T-helper 2 cell treated with Interferon-gamma antibody and Interleukin-4, amounts not matched to agents 100 ng/mL and 5 ng/mL, for 36 hours (primary cell): ENCODE results near the gene SERPINE2. TPM values are rescaled to one million over a fixed set of nuclear protein-coding genes. Genes with fewer than 3 reads are reported as not detected.

ENCODE experiments used
- intact Hi-C: fragments of 100-400 bp; cut with micrococcal nuclease; formaldehyde crosslinking; loops from one replicate; pipeline ENCODE4 v1.15.1; 2023
- total RNA-seq: library from RNA; stranded (reverse); gene quantifications from 2 replicates; pipeline ENCODE4 v1.2.3, GENCODE V29; 2022

Gene SERPINE2, protein sequence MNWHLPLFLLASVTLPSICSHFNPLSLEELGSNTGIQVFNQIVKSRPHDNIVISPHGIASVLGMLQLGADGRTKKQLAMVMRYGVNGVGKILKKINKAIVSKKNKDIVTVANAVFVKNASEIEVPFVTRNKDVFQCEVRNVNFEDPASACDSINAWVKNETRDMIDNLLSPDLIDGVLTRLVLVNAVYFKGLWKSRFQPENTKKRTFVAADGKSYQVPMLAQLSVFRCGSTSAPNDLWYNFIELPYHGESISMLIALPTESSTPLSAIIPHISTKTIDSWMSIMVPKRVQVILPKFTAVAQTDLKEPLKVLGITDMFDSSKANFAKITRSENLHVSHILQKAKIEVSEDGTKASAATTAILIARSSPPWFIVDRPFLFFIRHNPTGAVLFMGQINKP
- 14.4 and 15.1 TPM in 2 replicates for total RNA-seq

DNA sequence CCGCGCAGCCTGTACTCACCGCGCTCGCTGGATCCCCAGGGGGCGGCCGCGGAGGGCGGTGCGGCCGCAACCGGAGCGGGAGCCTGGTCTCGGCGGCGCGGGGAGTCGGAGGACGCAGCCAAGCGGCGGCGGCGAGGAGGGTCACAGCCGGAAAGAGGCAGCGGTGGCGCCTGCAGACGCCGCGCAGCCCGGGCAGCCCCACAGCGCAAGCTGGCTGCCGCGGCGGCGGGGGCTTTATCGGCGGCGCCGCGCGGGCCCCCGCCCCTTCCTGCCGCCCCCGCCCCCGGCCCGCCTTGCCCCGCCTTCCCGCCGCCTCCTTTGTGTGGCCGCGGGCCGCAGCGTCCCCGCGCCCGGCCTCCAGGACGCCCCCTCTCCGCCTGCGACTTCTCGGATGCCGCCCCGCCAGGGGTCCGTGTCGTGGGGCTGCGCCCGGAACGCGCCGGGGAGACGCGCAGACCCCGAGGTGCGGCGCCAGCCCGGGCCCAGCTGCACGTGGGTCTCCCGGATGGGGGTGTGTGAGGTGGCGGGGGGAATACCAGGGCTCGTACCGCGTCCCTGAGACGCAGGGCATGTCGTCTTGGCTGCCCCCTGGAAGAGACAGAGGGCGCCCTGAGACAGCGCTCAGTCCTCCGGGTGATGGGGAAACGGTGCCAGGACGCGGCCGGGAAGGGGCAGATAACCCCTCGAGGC lies at the start of gene SERPINE2:
Gene SERPINE2, minus strand, starts transcription at position 207 of the 690 bp plus-strand sequence. CDS start 37,386 bp downstream, outside the sequence.
- intact Hi-C loops, result loop anchor here (10.0 kb wide), 1 partner anchor 1016 kb away; no protein-coding TSS in a partner anchor

DNA sequence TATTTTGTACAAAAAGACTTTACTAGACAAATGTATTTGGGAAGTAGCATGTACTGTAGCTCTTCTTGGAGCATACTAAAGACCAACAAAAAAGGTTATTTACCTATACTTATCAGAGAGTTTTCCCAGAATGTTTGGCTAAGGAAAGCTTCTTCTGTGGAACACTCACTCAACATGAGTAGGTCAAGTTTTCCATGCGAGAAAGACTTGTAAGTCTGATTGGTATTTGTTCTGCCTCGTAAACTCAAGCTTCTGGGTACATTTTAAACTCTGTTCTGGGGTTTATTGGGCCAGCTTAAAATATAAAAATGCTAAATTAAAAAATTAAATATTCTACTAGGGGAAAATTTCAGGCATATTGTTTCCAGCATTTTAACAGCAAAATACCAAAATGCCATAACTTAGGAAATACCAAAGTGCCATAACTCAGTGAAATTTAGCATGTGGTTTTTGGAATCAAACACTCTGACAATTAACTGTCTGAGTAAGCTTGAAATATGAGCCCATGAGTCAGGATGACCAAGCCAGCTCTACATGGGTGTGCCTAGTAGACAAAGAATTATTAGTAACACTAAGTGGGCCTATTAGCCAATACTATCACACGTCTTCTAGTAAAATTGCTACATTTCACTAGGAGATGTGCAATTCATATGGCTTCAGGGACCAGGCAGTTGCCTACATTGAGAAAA lies 47.3 kb upstream of the SERPINE2 start:
- intact Hi-C loops, result no loop called here

DNA sequence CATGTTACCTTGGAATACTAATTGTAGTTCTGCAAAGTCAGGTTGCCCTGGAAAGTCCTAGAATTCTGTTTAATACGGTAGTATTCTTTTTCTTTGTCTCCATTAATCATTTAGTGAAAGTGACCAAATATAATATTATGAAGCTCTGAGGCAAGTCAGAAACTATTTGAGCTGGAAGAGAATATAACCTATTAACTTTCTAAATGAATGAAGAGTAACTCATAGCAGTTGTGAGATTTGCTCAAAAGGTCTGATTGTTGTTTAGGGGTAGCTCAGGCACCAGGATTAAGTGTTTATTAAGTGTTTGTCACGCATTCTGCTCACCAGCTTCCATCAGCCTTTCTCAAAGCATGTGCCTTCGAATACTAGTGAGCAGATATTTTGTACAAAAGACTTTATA lies 46.7 kb upstream of the SERPINE2 start:
- intact Hi-C loops, result no loop called here

DNA sequence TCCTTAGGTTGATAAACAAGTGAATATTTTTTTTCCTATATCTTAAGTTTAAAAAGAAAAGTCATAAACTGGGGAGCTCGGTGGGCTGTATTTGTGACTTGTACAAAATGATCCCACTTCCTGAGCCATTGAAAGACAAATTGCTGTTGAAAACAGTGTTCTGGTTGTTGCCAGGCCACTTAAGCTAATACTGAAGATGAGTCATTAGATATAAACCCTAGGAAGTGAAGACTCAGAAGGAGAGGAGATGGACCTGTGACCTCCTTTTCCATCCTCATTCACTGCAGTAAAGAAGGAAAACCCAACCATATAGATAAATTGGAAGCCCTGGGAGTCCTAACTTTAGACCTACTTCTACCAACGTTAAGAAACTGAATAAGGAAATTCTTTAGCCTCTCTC lies 46.2 kb upstream of the SERPINE2 start:
- intact Hi-C loops, result no loop called here

DNA sequence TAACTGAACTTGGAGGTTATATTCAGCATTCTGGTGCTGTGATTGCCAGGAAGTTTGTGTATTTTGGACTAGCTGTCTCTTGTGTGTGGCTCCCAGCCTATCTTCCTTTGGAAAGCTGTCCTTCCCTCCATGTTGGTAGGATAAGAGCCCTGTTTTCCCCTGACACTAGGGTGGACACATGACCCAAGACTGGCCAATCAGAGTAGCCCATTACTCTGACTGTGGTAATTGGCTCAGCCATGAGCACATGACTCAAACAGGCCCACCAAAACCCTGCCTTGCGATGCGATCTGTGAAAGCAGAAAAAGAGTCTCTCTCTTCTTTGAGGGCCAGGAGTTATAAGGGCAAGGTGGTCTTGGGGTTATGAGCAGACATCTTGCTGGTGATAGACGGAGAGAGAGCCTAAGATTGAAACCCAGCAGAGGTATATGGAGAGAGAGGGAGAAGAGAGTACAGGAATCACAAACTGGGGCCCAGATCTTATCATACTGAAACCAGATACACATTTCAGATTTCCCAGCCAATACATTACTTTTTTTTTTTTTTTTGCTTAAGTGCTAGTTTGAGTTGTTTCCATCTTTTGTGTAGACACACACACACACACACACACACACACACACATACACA lies 45.3 kb upstream of the SERPINE2 start:
- intact Hi-C loops, result no loop called here

DNA sequence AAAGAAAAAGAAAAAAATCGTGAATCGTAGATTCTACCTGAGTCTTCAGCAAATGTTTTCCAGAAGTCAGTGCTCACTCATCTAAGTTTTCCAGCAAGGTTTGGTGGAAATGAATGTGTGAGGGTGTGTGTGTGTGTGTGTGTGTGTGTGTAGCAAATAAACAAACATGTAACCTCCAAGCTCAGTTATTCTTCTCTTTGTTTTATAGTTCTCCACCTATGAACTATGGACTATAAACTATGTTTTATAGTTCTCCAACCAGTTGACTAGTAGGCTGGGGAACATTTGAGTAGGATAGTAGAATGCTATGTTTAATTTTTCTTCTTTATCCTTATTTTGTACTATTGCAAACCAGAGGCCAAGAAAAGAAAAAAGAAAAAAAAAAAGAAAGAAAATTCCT lies 44.6 kb upstream of the SERPINE2 start:
- intact Hi-C loops, result no loop called here

DNA sequence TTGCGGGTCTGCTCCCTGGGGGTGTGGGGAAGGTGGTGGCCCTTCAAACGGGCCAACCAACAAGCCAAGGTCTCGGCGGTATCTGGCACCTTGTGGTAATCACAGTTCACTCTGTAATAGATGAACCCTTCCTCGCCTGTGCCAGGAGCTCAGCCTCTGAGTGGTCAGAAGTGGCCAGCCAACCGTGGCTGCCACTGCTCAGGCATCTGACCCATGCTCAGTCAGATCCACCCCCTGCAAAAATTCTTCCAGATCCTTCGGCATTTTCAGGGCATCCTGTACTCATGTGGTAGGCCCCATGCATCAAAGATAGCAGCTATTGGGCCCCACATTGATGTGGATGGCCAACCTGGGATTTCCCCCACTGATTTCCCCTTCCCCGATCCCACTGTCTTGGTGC lies 39.6 kb upstream of the SERPINE2 start:
- intact Hi-C loops, result no loop called here

DNA sequence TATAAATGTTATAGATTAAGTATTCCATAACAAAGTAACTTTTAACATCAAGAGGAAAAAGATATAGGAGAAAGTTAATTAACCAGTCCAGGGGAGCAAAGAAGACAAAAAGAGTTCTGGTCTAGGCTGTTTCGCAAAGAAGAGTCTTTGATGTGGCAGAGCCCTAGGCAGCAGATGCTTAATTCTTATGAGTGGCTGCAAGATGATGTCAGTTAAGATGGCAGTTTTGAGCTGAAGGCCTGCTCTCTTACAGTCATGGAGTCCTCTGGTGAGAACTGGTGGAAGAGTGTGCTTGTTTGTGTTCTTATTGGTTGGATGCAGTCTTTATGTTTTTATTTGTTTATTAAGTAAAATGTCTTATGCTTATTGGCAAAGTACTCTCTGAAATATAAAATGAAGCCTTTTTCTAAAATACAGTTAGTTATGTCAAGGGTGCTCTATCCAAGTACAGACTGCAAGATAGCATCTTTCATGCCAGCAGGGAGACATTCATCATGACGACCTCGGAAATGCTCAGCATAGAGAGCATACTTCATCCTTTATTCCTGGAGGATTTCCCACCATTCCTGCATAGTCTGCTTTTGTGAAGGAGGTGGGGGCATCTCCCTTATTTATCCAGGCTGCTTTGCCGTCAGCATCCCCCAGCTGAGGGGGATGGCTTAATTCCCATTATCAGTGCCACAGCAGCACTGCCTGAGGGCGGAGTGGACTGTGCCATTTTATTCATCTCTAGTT lies 38.9 kb upstream of the SERPINE2 start:
- intact Hi-C loops, result no loop called here

DNA sequence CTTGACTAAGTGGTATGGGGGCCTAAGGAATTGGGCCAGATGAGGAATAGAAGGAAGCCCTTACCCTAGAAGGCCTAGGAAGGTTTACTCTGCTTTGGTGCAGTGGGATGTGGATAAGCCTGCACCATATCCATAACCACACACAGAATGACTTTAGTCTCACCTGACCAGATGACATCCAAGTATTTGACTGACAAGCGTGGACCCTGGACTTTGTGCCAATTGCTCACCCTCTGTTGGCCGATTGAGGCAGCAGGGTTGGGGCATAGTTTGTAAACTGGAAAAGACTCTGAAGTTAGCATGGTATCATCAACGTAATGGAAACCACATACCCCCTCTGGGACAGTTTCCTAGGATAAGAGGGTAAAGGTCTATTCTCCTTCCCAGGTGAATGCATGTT lies 36.5 kb upstream of the SERPINE2 start:
- intact Hi-C loops, result no loop called here

DNA sequence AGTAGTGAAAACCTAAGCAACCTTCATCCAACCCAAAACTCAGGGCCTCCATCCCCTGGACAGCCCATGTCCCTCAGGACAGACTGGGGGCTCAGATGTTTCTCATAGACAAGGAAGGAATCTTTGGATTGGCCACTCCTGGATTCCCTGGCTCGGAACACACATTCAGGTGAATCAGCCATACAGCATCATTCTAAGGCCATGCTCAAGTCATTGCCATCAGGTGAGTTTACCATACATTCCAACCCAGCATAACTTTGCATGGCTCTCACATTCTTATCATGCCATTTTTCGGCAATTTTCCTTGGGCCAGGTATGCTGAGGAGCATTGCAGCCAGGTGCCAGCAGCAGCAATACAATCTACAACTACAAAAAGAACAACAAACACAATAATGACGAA lies 34.6 kb upstream of the SERPINE2 start:
- intact Hi-C loops, result no loop called here

DNA sequence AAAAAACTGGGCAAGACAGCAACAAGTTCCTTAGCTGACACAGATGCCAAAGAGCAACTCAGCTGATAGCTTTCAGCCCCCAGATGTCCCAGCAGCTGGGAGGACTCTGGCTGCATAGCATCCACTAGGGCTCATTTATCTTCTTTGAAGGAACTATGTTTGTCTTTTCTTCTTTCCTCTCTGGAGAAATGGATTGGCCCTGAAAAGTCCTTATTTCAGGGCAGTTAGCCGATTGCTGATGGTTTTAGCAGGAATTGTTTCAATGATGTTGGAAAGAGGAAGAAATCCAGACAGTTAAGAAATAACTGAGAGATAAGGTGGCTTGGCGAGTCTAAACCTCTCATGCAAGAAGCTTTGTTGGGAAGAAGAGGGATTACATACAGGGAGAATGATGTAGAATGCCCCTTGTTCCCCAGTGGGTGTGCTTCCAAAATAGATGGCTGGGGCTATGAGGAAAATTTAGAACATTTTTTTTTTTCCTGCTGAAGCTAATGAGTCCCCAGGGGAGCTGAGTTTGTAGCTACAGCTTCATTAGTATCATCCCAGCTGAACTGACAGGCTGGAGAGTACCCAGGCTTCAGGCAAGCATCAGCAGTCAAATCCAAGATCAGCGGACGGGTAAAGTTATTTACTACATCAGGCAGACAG lies 33.6 kb upstream of the SERPINE2 start:
- intact Hi-C loops, result no loop called here

DNA sequence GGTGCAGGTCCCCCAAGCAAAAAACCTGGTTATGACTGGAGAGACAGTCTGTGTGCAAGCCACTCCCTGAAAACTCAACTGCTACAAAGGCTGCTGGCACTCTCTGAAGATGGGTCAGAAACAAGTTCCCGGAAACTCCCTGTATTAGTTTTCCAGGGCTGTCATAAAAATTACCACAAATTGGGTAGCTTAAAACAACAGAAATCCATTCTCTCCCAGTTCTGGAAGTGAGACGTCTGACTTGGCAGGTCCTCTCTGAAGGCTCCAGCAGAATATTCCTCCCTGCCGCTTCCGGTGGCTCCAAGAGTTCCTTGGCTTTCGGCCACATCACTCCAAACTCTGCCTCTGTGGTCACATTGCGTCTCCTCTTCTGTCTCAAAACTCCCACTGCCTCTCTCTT lies 30.1 kb upstream of the SERPINE2 start:
- intact Hi-C loops, result no loop called here

DNA sequence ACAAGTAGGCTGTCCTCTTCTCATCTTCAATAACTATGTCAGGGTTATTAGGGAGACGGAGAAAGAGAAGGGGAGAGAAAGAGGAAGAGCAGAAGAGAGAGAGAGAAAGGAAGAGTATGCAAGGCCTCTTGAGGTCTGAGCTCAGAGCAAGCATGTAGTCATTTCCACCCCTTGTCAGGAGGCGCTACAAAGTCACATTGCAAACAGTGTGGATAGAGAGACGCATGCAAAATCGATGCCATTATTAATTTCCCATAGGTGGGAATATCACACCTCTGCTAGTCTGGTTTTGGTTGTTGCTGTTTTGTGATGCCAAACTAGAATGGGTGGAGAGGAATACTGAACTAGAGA lies 24.2 kb upstream of the SERPINE2 start:
- intact Hi-C loops, result no loop called here

DNA sequence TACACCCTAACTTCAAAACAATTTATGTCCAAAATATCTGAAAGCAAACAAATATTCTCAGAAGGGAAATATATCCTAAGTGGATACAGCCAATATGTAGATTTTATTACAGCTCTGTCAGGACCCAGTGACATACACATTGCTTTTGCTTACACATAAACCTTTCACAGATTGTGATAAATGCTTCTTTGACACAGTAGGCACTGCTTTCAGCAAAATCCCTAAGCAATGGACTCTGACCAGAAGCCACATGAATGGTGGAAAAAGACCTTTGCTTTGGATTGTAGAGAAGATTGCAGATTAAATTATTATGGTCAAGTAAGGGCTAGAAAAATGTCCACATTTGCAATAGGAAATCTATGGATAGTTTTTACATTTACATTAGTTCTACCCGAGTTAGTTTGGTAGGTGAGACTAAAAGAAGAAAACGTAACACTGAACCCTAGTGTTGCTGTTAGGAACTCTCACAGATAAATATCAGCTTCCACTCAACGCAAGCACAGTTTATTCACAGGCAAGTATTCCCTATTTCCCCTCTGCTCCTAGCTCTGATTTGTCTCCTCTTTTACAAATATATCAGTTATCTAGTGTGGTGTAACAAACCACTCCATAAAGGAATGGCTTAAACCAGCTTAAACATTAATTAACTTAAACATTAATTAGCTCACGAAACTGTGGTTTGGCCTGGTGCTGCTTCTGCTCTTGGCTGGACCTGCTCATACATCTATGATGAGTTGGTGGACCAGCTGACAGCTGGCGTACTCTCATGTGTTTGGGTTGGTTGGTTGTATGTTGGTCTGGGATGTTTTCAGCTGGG lies 23.6 kb upstream of the SERPINE2 start:
- intact Hi-C loops, result loop anchor here (1.0 kb wide), 1 partner anchor 69 kb away; no protein-coding TSS in a partner anchor

DNA sequence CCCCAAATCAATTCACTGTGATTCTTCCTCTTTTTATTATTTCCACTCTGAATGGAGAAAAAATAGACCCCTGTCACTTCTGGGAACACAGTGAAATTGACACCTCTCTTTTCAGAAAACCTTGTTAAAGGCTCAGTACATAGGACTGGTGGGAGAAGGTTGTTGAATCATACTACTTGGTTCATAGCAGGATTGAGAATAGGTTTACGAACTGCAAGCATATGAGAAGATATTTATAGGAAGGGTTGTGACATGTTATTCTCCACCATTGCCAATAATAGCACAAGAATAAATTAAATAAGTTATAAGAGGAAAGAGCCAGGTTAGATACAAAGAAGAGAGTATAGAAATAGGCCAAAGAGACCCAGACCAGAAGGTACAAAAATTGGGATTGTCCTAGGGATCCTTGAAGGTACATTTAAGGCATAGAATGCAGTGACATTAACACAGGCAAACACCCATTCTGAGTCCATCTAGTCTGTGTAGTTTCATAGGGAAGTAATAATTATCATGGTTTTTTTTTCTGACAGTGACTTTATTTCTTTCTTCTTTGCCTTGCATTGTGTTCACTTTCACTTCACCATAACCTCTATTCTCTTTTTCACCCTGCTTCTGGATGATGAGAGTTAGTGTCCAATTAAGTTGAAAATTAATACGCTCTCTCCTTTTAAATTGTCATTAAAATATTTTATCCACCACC lies 21.8 kb upstream of the SERPINE2 start:
- intact Hi-C loops, result no loop called here

DNA sequence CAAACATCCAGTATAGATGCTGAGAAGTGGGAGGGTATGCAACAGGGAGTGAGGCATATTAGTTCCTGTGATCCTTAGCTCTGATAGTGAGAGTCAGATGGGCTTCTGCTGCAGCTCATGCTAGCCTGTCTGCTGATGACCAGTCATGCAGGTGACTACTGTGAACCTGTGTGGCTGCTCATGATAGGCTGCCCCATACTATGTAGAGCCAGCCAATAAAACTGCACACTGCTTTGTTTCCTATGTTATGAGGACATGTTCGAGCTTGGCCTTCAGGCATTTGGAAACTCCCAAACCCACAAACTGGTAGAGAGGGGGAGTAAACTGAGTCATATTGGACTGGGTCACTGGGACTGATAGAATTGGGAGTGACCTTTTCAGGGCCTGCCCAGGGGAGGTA lies 20.1 kb upstream of the SERPINE2 start:
- intact Hi-C loops, result no loop called here

DNA sequence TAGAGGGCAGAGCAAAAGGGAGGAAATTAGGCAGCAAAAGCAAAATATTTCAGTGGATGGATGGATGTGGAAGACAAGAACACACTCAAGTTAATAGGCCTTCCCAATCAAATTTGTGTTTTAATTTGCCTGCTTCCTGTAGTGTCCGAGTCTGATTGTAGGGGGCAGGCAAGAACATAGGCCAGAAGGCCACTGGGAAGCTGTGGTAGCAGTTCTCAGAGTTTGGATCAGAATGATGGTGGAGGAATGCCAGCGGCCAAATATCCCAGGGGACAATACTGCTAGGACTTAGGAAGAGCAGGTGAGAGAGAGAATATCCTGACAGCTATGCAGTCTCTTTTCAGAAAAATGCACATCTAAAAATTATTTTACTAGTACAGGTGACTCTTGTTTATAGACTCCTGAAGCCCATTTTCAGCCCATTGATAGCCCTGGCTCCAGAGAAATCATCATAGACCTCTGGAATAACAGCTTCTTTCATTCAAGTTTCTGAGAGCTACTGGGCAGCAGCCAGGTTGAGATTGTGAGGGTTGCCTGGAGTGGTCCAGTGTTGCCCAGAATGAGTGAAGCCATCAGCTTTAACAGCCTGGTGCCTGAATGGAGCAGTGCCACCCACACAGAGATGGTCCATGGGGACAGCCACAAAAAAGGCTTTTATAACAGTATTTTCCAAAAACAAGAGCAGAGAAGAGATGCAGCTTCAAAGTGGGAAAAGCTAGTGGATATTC lies 19.1 kb upstream of the SERPINE2 start:
- intact Hi-C loops, result no loop called here

DNA sequence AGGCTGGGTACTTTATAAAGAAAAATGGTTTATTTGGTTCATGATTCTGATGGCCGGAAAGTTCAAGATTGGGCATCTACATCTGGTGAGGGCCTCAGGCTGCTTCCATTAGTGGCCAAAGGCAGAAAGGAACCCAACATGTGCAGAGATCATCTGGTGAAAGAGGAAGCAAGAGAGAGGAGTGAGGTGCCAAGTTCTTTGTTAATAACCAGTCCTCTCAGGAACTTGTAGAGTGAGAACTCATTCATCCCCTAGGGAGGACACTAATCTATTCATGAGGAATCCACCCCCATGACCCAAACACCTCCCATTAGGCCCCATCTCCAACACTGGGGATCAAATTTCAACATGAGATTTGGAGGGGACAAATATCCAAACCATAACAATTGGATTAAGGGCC lies 17.8 kb upstream of the SERPINE2 start:
- intact Hi-C loops, result no loop called here
